Smooth muscle cell (in vitro differentiated cells): Measurements from ENCODE around the gene ANO4. TPM values are rescaled to one million over a fixed set of nuclear protein-coding genes. Genes with fewer than 3 reads are reported as not detected.
A peak's percentile ranks its signal among the peaks of the same experiment; 100 is the strongest.

Source experiments
- DNase-seq: peaks from one replicate; lab custom pipeline; 2025; ENCODE audit not compliant: unreplicated experiment; lab: John Stamatoyannopoulos, UW
- H2AFZ ChIP-seq: fragments of 200-600 bp; sonication (generic); 2 replicates; pipeline ENCODE4 v1.6.0; 2016; ENCODE audit warnings: antibody characterized with exemption, low read depth, mild to moderate bottlenecking
- H3F3A ChIP-seq: fragments of 200-600 bp; sonication (generic); 2 replicates; pipeline ENCODE4 v1.6.0; 2017; ENCODE audit warnings: antibody characterized with exemption, low read depth
- H3K27ac ChIP-seq: fragments of 200-600 bp; sonication (generic); 2 replicates; pipeline ENCODE4 v1.5.1; 2016; ENCODE audit warnings: low read depth, mild to moderate bottlenecking
- H3K27me3 ChIP-seq: fragments of 200-600 bp; sonication (generic); 2 replicates; pipeline ENCODE4 v1.6.1; 2016; ENCODE audit warnings: low read depth, mild to moderate bottlenecking
- H3K36me3 ChIP-seq: fragments of 200-600 bp; sonication (generic); 2 replicates; pipeline ENCODE4 v1.5.1; 2016; ENCODE audit warnings: low read depth
- H3K4me1 ChIP-seq: fragments of 200-600 bp; sonication (generic); 2 replicates; pipeline ENCODE4 v1.5.1; 2016; ENCODE audit warnings: low read depth
- H3K4me2 ChIP-seq: fragments of 200-600 bp; sonication (generic); 2 replicates; pipeline ENCODE4 v1.6.0; 2016; ENCODE audit warnings: mild to moderate bottlenecking
- H3K4me3 ChIP-seq: fragments of 200-600 bp; sonication (generic); 2 replicates; pipeline ENCODE4 v1.5.1; 2016; ENCODE audit warnings: mild to moderate bottlenecking
- H3K79me2 ChIP-seq: fragments of 200-600 bp; sonication (generic); 2 replicates; pipeline ENCODE4 v1.6.0; 2016; ENCODE audit warnings: low read depth, mild to moderate bottlenecking
- H3K9ac ChIP-seq: fragments of 200-600 bp; sonication (generic); 2 replicates; pipeline ENCODE4 v1.6.0; 2016; ENCODE audit warnings: low read depth
- H3K9me3 ChIP-seq: fragments of 200-600 bp; sonication (generic); replicated peaks from 2 replicates; pipeline ENCODE4 v1.5.1; 2016; ENCODE audit warnings: low read depth
- H4K20me1 ChIP-seq: fragments of 200-600 bp; sonication (generic); 2 replicates; pipeline ENCODE4 v1.6.0; 2016; ENCODE audit warnings: low read depth
- WGBS: methylation state at CpG from one replicate; pipeline ENCODE4 v1.1.7; 2016; ENCODE audit warnings: low lambda C conversion rate; 5-methylcytosine and 5-hydroxymethylcytosine counted together
- polyA plus RNA-seq: library from polyadenylated mRNA; unstranded; fragments of >200 nt; fragmentation: Nextera tagmentation; extraction: Ambion mirVana; gene quantifications from 2 replicates; pipeline ENCODE4 v1.2.1, GENCODE V29; 2016
- total RNA-seq: library from RNA; depleted of rRNA; stranded (reverse); fragments of >200 nt; gene quantifications from 2 replicates; pipeline ENCODE4 v1.2.3, GENCODE V29; 2014
- TF ChIP-seq, protein P1 (sequence below): fragments of 200-600 bp; sonication (generic); IDR thresholded peaks from 2 replicates; pipeline ENCODE4 v1.5.1; 2017; ENCODE audit warnings: borderline replicate concordance, mild to moderate bottlenecking, antibody characterized with exemption; ENCODE audit not compliant: insufficient read depth, poor library complexity, severe bottlenecking

Gene ANO4
- total and polyA plus RNA-seq, 2 experiments from 2014 or later = 27.3 to 51.7 TPM

DNA sequence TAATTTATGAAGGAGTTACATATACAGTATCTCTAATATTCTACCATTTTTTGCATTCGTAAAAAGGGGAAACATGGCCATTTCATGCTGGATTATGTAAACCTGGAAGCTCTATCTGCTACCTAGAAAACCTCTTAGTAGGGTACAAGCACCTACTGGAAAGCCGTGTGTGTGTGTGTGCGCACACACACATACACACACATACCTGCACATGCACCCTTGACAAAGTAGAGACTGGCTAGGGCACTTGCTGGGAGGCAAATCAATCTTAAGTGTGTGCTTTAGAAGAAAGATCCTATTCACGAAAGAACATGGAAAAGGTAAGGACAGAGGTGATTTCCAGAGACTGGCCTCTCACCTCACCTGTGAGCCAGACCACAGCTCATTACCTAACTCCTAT, 224.6 kb downstream of the ANO4 start:
- no peak overlapping the region for H3K4me3 ChIP-seq
- TF ChIP-seq, protein P1, sequence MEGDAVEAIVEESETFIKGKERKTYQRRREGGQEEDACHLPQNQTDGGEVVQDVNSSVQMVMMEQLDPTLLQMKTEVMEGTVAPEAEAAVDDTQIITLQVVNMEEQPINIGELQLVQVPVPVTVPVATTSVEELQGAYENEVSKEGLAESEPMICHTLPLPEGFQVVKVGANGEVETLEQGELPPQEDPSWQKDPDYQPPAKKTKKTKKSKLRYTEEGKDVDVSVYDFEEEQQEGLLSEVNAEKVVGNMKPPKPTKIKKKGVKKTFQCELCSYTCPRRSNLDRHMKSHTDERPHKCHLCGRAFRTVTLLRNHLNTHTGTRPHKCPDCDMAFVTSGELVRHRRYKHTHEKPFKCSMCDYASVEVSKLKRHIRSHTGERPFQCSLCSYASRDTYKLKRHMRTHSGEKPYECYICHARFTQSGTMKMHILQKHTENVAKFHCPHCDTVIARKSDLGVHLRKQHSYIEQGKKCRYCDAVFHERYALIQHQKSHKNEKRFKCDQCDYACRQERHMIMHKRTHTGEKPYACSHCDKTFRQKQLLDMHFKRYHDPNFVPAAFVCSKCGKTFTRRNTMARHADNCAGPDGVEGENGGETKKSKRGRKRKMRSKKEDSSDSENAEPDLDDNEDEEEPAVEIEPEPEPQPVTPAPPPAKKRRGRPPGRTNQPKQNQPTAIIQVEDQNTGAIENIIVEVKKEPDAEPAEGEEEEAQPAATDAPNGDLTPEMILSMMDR = no peak
- H2AFZ ChIP-seq = no peak overlapping the region
- H3K4me1 ChIP-seq = peaks cover 4% of the 10 kb centered on the region
- no peaks in the 10 kb centered on the region for H3K9me3 ChIP-seq
- H3K4me2 ChIP-seq = no peak overlapping the region
- H3K36me3 ChIP-seq = peaks cover 4% of the 10 kb centered on the region
- no peaks in the 10 kb centered on the region for H4K20me1 ChIP-seq
- peak overlapping the region; percentile 60 for H3K9ac ChIP-seq
- no peaks in the 10 kb centered on the region for H3K27me3 ChIP-seq
- DNase-seq = no peak
- 91% methylated on average over 4 of the region's 4 CpGs for WGBS
- H3K79me2 ChIP-seq = no peaks in the 10 kb centered on the region
- H3F3A ChIP-seq = peaks cover 8% of the 10 kb centered on the region
- H3K27ac ChIP-seq = peak overlapping the region; percentile 95

DNA sequence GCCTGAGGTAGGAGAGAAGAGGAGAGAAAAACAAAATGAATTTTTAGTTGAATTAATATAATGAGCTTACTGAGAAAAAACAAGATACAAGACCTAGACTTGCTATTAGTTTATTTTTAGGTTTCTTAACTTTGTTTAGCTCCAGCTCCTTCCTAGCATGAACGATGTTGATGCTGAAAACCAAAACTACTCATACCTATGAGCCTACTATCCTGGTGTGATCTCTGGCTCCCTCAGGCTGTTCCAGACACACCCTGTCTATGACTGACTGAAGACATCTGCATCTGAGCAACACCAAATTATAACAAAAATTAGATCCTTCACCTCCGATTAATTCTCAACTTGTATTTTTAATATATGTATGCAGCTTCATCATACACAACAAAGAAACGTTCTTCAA, 225.1 kb downstream of the ANO4 start:
- Histone ChIP-seq H3K4me2 (no peak overlapping the region), H3F3A (peaks cover 8% of the 10 kb centered on the region), H3K9me3 (no peaks in the 10 kb centered on the region), H3K4me3 (no peak overlapping the region), H3K79me2 (no peaks in the 10 kb centered on the region), H3K9ac (peak overlapping the region; percentile 60), H4K20me1 (no peaks in the 10 kb centered on the region), H3K4me1 (peaks cover 4% of the 10 kb centered on the region), H3K27me3 (no peaks in the 10 kb centered on the region), H2AFZ (no peak overlapping the region), H3K36me3 (peaks cover 4% of the 10 kb centered on the region), H3K27ac (peak overlapping the region; percentile 95)
- WGBS = 88% methylated on average over 3 of the region's 3 CpGs
- TF ChIP-seq, protein P1 = no peak
- no peak for DNase-seq

DNA sequence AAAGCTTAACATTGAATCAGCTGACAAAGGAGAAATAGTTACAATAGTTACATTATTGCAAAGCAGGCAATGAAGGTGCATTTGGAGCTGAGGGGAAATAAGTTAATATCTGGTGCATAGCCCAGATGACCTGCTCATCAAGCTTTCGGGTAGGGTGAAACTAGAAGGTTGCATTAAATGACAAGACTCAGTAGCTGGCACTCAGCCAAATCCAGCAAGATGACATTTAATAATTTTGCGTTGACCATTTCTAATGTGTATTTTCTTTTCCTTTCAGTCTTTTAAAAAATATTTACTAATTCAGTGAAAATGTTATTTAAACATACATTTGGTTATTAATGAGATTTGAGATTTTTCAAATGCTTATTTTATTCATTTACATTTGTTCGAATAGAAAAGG, 226.9 kb downstream of the ANO4 start:
- TF ChIP-seq, protein P1 = no peak
- H3K4me2 ChIP-seq = peak overlapping the region; percentile 62

DNA sequence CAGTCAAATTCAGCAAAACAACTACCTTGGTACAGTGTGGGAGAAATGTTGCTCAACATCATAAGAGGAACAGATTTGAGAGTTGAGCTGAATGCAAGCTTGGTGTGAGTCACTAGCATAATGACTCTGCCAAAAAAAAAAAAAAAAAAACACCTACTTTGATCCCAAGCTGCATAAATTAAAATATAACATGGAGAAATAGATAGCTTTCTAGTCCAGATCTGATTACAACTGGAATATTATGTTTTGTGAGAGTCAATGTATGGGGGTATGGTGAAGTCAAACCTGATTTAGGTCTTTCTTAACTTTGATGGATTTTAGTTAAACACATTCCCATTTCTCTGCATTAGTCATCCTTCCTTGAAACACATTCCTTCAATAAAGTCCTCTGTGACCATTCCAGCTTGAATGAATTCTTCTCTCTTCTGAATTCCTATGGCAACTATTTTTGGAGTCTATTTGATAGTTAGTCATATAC, 227.4 kb downstream of the ANO4 start:
- H3K27me3 ChIP-seq = no peaks in the 10 kb centered on the region
- H3K27ac ChIP-seq = peak overlapping the region; percentile 95
- no peak overlapping the region for H2AFZ ChIP-seq
- H3F3A ChIP-seq = peaks cover 8% of the 10 kb centered on the region
- no peaks in the 10 kb centered on the region for H3K79me2 ChIP-seq
- H4K20me1 ChIP-seq = no peaks in the 10 kb centered on the region
- no peak overlapping the region for H3K9ac ChIP-seq
- H3K4me1 ChIP-seq = peaks cover 4% of the 10 kb centered on the region
- no peak for DNase-seq
- H3K9me3 ChIP-seq = no peaks in the 10 kb centered on the region
- H3K4me2 ChIP-seq = peak overlapping the region; percentile 62
- H3K36me3 ChIP-seq = peaks cover 4% of the 10 kb centered on the region
- H3K4me3 ChIP-seq = no peak overlapping the region
- TF ChIP-seq, protein P1 = no peak

More for the DNA sequence above, 226.9 kb downstream of the ANO4 start:
- Histone ChIP-seq H3K79me2 (no peaks in the 10 kb centered on the region), H3K4me1 (peaks cover 4% of the 10 kb centered on the region), H3K9me3 (no peaks in the 10 kb centered on the region), H3K36me3 (peaks cover 4% of the 10 kb centered on the region), H3K27me3 (no peaks in the 10 kb centered on the region), H3K27ac (peak overlapping the region; percentile 95), H3F3A (peaks cover 8% of the 10 kb centered on the region), H3K9ac (peak overlapping the region; percentile 5), H3K4me3 (no peak overlapping the region), H4K20me1 (no peaks in the 10 kb centered on the region), H2AFZ (no peak overlapping the region)
- DNase-seq = no peak
- WGBS = 92% methylated on average over 3 of the region's 3 CpGs
